Uterus (tissue), 4 donors: ENCODE data around the gene SRC. TPM values are rescaled to one million over a fixed set of nuclear protein-coding genes. Genes with fewer than 3 reads are reported as not detected.

Experiments
- DNase-seq, 2 donors: peaks; one replicate each; pipeline ENCODE4 v3.0.0-alpha.2; 2019 to 2020
- H3K27ac ChIP-seq, 2 donors: fragments of 200-600 bp; sonication (generic); 1 replicate in 1 of 2; 2 replicates in 1 of 2; pipeline ENCODE4 v1.5.1; 2016 to 2018
- H3K27me3 ChIP-seq, 2 donors: fragments of 200-600 bp; sonication (generic); one replicate each; pipeline ENCODE4 v1.5.1; 2018 to 2019; ENCODE audit warnings: control low read depth in 1 of 2
- H3K36me3 ChIP-seq, 2 donors: fragments of 200-600 bp; sonication (generic); one replicate each; pipeline ENCODE4 v1.5.1; 2019; ENCODE audit warnings: control low read depth in 1 of 2
- H3K4me1 ChIP-seq, 2 donors: fragments of 200-600 bp; sonication (generic); one replicate each; pipeline ENCODE4 v1.5.1; 2018 to 2019; ENCODE audit warnings: control low read depth in 1 of 2
- H3K4me3 ChIP-seq, 2 donors: fragments of 200-600 bp; sonication (generic); 1 replicate in 1 of 2; 2 replicates in 1 of 2; pipeline ENCODE4 v1.5.1; 2018 to 2019; ENCODE audit warnings: mild to moderate bottlenecking in 1 of 2
- H3K9me3 ChIP-seq, 2 donors: fragments of 200-600 bp; sonication (generic); one replicate each; pipeline ENCODE4 v1.5.1; 2019; ENCODE audit warnings: control low read depth in 1 of 2
- POLR2A ChIP-seq, 2 donors: fragments of 450-650 bp; IDR thresholded peaks; one replicate each; pipeline ENCODE4 v1.6.1; 2016; ENCODE audit warnings: antibody characterized with exemption in 2 of 2, mild to moderate bottlenecking in 1 of 2, moderate library complexity in 1 of 2
- intact Hi-C: fragments of 100-400 bp; cut with DNase I; formaldehyde crosslinking; loops from one replicate; pipeline ENCODE4 v1.15.1; 2023; ENCODE audit warnings: low total_unique reads
- total RNA-seq, 4 donors: library from RNA; depleted of rRNA in 3 of 4; stranded (reverse); fragments of >200 nt in 3 of 4; gene quantifications; one replicate each; pipeline versions ENCODE4 v1.1.0 to v1.2.4, GENCODE V29; 2014 to 2023
- TF ChIP-seq, protein P1 (sequence below), 4 experiments: fragments of 200-600 bp in 2 of 4; fragments of 450-650 bp in 2 of 4; sonication (generic) in 2 of 4; IDR thresholded peaks; one replicate each; pipeline ENCODE4 v1.5.1; 2016 to 2019; ENCODE audit warnings: antibody characterized with exemption in 4 of 4, mild to moderate bottlenecking in 2 of 4, moderate library complexity in 1 of 4
- donor health status: DM: yes; HTN: yes; CAD: no.

Gene SRC
- total RNA-seq, 4 donors from 2014 or later = 25.0 to 110 (median 34.1) TPM

GRCh38 chr20:37372441-37372840 is 26.5 kb downstream of the SRC start:
- Histone ChIP-seq H3K27me3 (no peaks in the 10 kb centered on the region), H3K9me3 (no peaks in the 10 kb centered on the region), H3K36me3 (no peaks in the 10 kb centered on the region), H3K4me1 (no peaks in the 10 kb centered on the region), H3K27ac (no peak overlapping the region), H3K4me3 (no peak overlapping the region)
- DNase-seq = no peak
- TF ChIP-seq, protein P1, sequence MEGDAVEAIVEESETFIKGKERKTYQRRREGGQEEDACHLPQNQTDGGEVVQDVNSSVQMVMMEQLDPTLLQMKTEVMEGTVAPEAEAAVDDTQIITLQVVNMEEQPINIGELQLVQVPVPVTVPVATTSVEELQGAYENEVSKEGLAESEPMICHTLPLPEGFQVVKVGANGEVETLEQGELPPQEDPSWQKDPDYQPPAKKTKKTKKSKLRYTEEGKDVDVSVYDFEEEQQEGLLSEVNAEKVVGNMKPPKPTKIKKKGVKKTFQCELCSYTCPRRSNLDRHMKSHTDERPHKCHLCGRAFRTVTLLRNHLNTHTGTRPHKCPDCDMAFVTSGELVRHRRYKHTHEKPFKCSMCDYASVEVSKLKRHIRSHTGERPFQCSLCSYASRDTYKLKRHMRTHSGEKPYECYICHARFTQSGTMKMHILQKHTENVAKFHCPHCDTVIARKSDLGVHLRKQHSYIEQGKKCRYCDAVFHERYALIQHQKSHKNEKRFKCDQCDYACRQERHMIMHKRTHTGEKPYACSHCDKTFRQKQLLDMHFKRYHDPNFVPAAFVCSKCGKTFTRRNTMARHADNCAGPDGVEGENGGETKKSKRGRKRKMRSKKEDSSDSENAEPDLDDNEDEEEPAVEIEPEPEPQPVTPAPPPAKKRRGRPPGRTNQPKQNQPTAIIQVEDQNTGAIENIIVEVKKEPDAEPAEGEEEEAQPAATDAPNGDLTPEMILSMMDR (IDR thresholded peaks at IDR 0.05) = no peak
- no peak for TF ChIP-seq POLR2A (IDR thresholded peaks at IDR 0.05)
- intact Hi-C loops = no loop called here

DNA sequence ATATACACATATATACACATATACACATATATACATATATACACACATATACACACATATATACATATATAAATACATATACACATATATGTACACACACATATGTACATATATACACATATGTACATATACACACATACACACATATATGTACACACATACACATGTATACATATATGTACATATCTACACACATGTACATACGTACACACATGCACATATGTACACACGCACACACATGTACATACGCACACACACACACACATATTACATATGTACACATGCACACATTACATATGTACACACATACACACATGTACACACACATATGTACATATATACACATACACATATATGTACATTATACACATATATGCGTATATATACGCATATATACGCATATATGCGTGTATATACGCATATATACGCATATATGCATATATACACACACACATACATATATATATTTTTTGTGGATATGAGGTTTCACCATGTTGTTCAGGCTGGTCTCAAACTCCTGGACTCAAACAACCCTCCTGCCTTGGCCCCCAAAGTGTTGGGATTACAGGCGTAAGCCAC is 27.2 kb downstream of the SRC start:
- Histone ChIP-seq H3K27me3 (no peaks in the 10 kb centered on the region), H3K36me3 (no peaks in the 10 kb centered on the region), H3K27ac (no peak overlapping the region), H3K4me1 (no peaks in the 10 kb centered on the region), H3K4me3 (no peak overlapping the region), H3K9me3 (no peaks in the 10 kb centered on the region)
- TF ChIP-seq, protein P1 (IDR thresholded peaks at IDR 0.05) = no peak
- TF ChIP-seq POLR2A (IDR thresholded peaks at IDR 0.05) = no peak
- intact Hi-C loops = no loop called here
- DNase-seq = no peak

DNA sequence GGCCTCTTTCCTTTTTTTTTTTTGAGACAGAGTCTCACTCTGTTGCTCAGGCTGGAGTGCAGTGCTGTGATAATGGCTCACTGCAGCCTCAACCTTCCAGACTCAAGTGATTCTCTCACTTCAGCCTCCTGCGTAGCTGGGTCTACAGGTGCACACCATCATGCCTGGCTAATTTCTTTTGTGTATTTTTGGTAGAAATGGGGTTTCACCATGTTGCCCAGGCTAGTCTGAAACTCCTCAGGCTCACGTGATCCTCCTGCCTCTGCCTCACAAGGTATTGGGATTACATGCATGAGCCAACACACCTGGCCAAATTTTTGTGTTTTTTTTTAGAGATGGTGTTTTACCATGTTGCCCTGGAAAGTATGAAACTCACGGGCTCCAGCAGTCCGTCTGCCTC is 29.3 kb downstream of the SRC start:
- H3K9me3 ChIP-seq = no peaks in the 10 kb centered on the region
- H3K27me3 ChIP-seq = no peaks in the 10 kb centered on the region
- no peaks in the 10 kb centered on the region for H3K4me1 ChIP-seq
- no peak for TF ChIP-seq POLR2A (IDR thresholded peaks at IDR 0.05)
- TF ChIP-seq, protein P1 (IDR thresholded peaks at IDR 0.05) = no peak
- no peak overlapping the region for H3K4me3 ChIP-seq
- no peak for DNase-seq
- H3K36me3 ChIP-seq = no peaks in the 10 kb centered on the region
- intact Hi-C loops = no loop called here
- no peak overlapping the region for H3K27ac ChIP-seq

GRCh38 chr20:37376324-37376723 is 30.4 kb downstream of the SRC start:
- Histone ChIP-seq H3K27ac (no peak overlapping the region), H3K4me1 (no peaks in the 10 kb centered on the region), H3K4me3 (no peak overlapping the region), H3K9me3 (no peaks in the 10 kb centered on the region), H3K27me3 (no peaks in the 10 kb centered on the region), H3K36me3 (no peaks in the 10 kb centered on the region)
- TF ChIP-seq, protein P1 (IDR thresholded peaks at IDR 0.05) = no peak
- no peak for TF ChIP-seq POLR2A (IDR thresholded peaks at IDR 0.05)
- no peak for DNase-seq
- intact Hi-C loops = no loop called here

DNA sequence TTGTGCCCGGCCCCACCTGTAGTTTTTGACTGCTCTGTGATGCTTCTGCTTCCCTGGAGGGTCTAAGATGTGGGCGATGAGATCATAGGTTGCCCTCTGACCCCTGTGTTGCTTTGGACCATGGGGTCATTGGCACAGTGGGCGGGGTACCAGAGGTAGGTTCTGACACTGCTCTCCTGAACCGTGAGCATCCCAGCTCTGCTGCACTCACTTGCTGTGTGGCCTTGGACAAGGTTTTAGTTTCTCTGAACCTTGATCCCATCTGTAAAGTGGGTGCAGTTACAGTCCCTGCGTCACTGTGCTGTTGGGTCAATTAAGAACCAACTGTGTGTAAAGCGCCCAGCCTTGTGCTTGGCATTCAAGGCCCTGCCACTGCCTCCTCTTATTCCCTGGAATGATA is 30.9 kb downstream of the SRC start:
- no peaks in the 10 kb centered on the region for H3K27me3 ChIP-seq
- no peak for TF ChIP-seq POLR2A (IDR thresholded peaks at IDR 0.05)
- TF ChIP-seq, protein P1 (IDR thresholded peaks at IDR 0.05) = no peak
- no peaks in the 10 kb centered on the region for H3K36me3 ChIP-seq
- H3K4me1 ChIP-seq = no peaks in the 10 kb centered on the region
- intact Hi-C loops = no loop called here
- H3K27ac ChIP-seq = no peak overlapping the region
- H3K9me3 ChIP-seq = no peaks in the 10 kb centered on the region
- no peak overlapping the region for H3K4me3 ChIP-seq
- DNase-seq = no peak
